ENCODE results near the gene TBXAS1. TPM values are rescaled to one million over a fixed set of nuclear protein-coding genes. Genes with fewer than 3 reads are reported as not detected.

TBXAS1 gene
- total and polyA plus RNA-seq, 2 donors from 2014 or later = 14.2 to 33.6 TPM

DNA sequence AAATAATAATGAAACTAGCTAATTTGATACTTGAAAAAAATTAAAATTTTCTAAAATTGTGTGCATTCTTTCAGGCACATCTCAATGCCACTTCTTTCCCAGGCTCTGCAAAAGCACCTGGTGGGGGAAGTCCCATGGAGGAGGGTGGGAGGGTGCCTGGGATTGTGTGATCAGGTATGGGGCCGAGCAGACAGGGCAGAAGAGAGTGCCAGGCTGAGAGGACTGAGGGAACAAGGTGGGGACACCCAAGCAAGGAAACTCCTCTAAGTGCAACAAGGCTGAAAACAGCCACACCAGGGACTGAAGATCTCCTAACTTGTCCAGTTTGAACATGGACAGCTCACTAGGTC is 219.9 kb downstream of the TBXAS1 start:
- H3K27ac ChIP-seq (ENCODE audit: low read depth in 2 of 2, low read length in 2 of 2) = no peak overlapping the region
- intact Hi-C loops (cut with DNase I) = no loop called here
- TF ChIP-seq, protein P1, sequence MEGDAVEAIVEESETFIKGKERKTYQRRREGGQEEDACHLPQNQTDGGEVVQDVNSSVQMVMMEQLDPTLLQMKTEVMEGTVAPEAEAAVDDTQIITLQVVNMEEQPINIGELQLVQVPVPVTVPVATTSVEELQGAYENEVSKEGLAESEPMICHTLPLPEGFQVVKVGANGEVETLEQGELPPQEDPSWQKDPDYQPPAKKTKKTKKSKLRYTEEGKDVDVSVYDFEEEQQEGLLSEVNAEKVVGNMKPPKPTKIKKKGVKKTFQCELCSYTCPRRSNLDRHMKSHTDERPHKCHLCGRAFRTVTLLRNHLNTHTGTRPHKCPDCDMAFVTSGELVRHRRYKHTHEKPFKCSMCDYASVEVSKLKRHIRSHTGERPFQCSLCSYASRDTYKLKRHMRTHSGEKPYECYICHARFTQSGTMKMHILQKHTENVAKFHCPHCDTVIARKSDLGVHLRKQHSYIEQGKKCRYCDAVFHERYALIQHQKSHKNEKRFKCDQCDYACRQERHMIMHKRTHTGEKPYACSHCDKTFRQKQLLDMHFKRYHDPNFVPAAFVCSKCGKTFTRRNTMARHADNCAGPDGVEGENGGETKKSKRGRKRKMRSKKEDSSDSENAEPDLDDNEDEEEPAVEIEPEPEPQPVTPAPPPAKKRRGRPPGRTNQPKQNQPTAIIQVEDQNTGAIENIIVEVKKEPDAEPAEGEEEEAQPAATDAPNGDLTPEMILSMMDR (IDR thresholded peaks at IDR 0.05; ENCODE audit: borderline replicate concordance, extremely low read depth, insufficient read depth) = no peak
- peaks cover 0 to 4% (median 2%) of the 10 kb centered on the region in 3 donors for H3K4me1 ChIP-seq (ENCODE audit: control insufficient read depth in 2 of 3, insufficient read depth in 2 of 3, low read depth in 1 of 3, low read length in 3 of 3)
- H3K36me3 ChIP-seq (ENCODE audit: control insufficient read depth in 2 of 3, insufficient read depth in 3 of 3, low read length in 3 of 3) = peaks cover 0 to 4% (median 0%) of the 10 kb centered on the region in 3 donors
- H3K9ac ChIP-seq (ENCODE audit: low read length in 3 of 3) = no peak overlapping the region
- no peak for FAIRE-seq
- no peaks in the 10 kb centered on the region for H3K9me3 ChIP-seq (ENCODE audit: control insufficient read depth in 2 of 3, insufficient read depth in 1 of 3, low read length in 3 of 3)
- no peak for DNase-seq
- H3K27me3 ChIP-seq (ENCODE audit: control insufficient read depth, insufficient read depth, low read length) = no peaks in the 10 kb centered on the region
- no peak overlapping the region for H3K4me3 ChIP-seq (ENCODE audit: low read length in 3 of 3)

- FAIRE-seq (no peak), DNase-seq (no peak)
- H3K27me3 ChIP-seq (ENCODE audit: control insufficient read depth, insufficient read depth, low read length) = no peaks in the 10 kb centered on the region
- peaks cover 0 to 4% (median 2%) of the 10 kb centered on the region in 3 donors for H3K4me1 ChIP-seq (ENCODE audit: control insufficient read depth in 2 of 3, insufficient read depth in 2 of 3, low read depth in 1 of 3, low read length in 3 of 3)
- no peak overlapping the region for H3K4me3 ChIP-seq (ENCODE audit: low read length in 3 of 3)
- H3K27ac ChIP-seq (ENCODE audit: low read depth in 2 of 2, low read length in 2 of 2) = no peak overlapping the region
- no peaks in the 10 kb centered on the region for H3K9me3 ChIP-seq (ENCODE audit: control insufficient read depth in 2 of 3, insufficient read depth in 1 of 3, low read length in 3 of 3)
- TF ChIP-seq, protein P1 (IDR thresholded peaks at IDR 0.05; ENCODE audit: borderline replicate concordance, extremely low read depth, insufficient read depth) = no peak
- intact Hi-C loops (cut with DNase I) = no loop called here
- H3K36me3 ChIP-seq (ENCODE audit: control insufficient read depth in 2 of 3, insufficient read depth in 3 of 3, low read length in 3 of 3) = peaks cover 0 to 2% (median 0%) of the 10 kb centered on the region in 3 donors
- H3K9ac ChIP-seq (ENCODE audit: low read length in 3 of 3) = no peak overlapping the region
These were observed 220.4 kb downstream of the TBXAS1 start for GRCh38 chr7:140049339-140050024.

DNA sequence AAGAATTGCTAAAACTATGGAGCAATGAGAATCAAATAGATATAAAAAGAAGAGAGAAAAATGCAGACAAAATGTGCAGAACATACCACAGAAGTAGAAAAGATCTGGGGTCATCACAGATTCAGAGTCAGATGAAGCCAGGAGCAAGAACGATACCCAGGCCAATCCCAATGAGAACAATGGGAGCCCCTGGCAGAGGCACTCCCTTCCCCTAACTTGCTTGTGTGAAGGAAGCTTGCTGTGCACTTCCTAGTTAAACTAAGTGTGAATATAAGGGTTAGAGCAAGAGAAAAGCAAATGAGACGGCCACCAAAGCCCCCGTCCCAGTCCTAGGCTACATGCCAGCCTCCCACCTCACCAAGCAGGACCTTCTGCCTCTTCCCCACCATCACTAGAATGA is 221.0 kb downstream of the TBXAS1 start:
- intact Hi-C loops (cut with DNase I) = no loop called here
- H3K4me1 ChIP-seq (ENCODE audit: control insufficient read depth in 2 of 3, insufficient read depth in 2 of 3, low read depth in 1 of 3, low read length in 3 of 3) = peaks cover 0 to 4% (median 2%) of the 10 kb centered on the region in 3 donors
- no peak overlapping the region for H3K9ac ChIP-seq (ENCODE audit: low read length in 3 of 3)
- TF ChIP-seq, protein P1 (IDR thresholded peaks at IDR 0.05; ENCODE audit: borderline replicate concordance, extremely low read depth, insufficient read depth) = no peak
- H3K9me3 ChIP-seq (ENCODE audit: control insufficient read depth in 2 of 3, insufficient read depth in 1 of 3, low read length in 3 of 3) = no peaks in the 10 kb centered on the region
- FAIRE-seq (no peak), DNase-seq (no peak)
- H3K27me3 ChIP-seq (ENCODE audit: control insufficient read depth, insufficient read depth, low read length) = no peaks in the 10 kb centered on the region
- peaks cover 0 to 2% (median 0%) of the 10 kb centered on the region in 3 donors for H3K36me3 ChIP-seq (ENCODE audit: control insufficient read depth in 2 of 3, insufficient read depth in 3 of 3, low read length in 3 of 3)
- H3K27ac ChIP-seq (ENCODE audit: low read depth in 2 of 2, low read length in 2 of 2) = no peak overlapping the region
- no peak overlapping the region for H3K4me3 ChIP-seq (ENCODE audit: low read length in 3 of 3)

Measured in kidney (tissue), 14 donors.